NB4 (cell line): ENCODE data around the gene C8B.

Experiments used
- DNase-seq: peaks from one replicate; pipeline ENCODE4 v3.0.0; 2010; ENCODE audit warnings: low read depth
- H3K4me3 ChIP-seq: one replicate; pipeline ENCODE4 v1.5.1; 2011; ENCODE audit warnings: mild to moderate bottlenecking, low read depth, low read length, moderate library complexity
- CTCF ChIP-seq: IDR thresholded peaks from one replicate; pipeline ENCODE4 v1.5.1; 2012; ENCODE audit warnings: low read depth, low read length
- MAX ChIP-seq: IDR thresholded peaks from 2 replicates; pipeline ENCODE4 v1.6.1; 2011; ENCODE audit warnings: low read depth, low read length
- MYC ChIP-seq: IDR thresholded peaks from 2 replicates; pipeline ENCODE4 v1.6.1; 2011; ENCODE audit warnings: low read depth, low read length
- POLR2A ChIP-seq: IDR thresholded peaks from 2 replicates; pipeline ENCODE4 v1.6.1; 2011; ENCODE audit warnings: mild to moderate bottlenecking; ENCODE audit not compliant: insufficient read length; ENCODE audit errors: extremely low read depth

Gene C8B

DNA sequence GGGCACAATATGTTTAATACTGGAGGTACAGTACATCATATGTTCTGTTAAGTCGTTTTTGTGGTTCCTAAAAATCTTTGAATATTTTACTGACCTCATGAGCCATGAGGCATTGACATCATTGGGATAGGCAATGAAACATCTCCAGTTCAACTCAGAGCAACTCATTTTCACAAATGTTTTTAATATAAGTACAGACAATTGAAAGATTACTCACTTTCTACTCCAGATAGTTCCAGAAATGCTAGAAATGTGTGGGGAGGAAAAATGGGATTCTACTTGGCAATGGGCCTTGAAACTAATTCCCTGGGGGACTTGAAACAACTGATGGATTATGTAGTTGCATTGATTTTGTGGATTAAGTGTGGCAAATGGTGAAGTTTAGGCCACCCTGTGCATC is 7.2 kb upstream of the C8B start:
- no peak overlapping the region for H3K4me3 ChIP-seq
- TF ChIP-seq MYC: no peak
- no peak for TF ChIP-seq MAX
- no peak for TF ChIP-seq POLR2A
- no peak for TF ChIP-seq CTCF
- no peak for DNase-seq

DNA sequence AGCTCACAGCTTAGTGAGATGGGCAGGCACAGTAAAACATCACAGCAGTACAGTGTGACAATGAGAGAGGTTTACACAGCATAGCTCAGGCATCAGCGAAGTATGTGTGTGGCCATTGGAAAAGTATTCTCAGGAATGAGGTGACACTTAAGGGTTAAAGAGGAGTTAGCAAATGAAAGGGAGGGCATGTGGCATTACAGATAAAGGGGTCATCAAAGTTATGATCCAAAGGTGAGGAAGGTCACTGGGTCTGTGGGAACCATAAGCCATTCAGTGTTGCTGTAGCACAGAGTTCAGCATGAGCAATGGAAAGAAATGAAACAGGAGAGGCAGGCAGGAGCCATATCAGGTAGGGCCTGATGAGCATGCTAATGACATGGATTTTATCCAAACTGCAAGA is 4.5 kb upstream of the C8B start:
- H3K4me3 ChIP-seq: no peak overlapping the region
- DNase-seq: no peak
- TF ChIP-seq MYC (no peak), CTCF (no peak), MAX (no peak), POLR2A (no peak)

DNA sequence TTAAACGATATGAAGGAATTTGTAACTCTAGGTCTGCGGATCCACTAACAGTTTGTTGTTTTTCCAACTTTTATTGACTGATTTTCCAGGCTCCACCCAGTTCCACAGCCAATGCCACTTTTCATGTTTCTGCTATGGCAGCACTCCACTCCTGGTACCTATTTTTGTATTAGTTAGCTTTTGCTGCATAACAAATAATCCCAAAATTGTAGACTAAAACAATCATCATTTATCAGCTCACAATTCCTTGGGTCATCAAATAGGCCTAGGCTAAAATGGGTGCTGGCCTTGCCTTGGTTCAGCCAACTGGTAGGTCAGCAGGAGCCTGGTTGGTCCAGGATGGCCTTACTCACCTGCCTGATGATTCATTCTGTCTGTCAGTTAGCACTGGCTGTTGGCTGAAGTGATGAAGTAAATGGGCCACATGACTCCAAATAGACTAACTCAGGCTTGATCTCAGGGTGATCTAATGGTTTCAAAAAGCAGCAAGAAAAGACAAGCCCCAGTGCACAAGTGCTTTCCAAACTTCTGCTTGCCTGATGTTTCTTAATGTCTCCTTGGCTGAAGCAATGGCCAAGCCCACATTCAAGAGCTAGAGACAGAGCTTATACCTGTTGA is 3.2 kb upstream of the C8B start:
- DNase-seq: no peak
- TF ChIP-seq MYC (no peak), CTCF (no peak), POLR2A (no peak), MAX (no peak)
- H3K4me3 ChIP-seq: no peak overlapping the region

GRCh38 chr1:56967900-56968832 is 2.4 kb upstream of the C8B start:
- peak; percentile 14 for DNase-seq
- no peak overlapping the region for H3K4me3 ChIP-seq
- no peak for TF ChIP-seq MYC
- TF ChIP-seq CTCF: peak; percentile 24

GRCh38 chr1:56967355-56967754 is 1.5 kb upstream of the C8B start:
- DNase-seq: no peak
- no peak for TF ChIP-seq MYC
- TF ChIP-seq MAX: no peak
- no peak for TF ChIP-seq CTCF
- no peak for TF ChIP-seq POLR2A
- H3K4me3 ChIP-seq: no peak overlapping the region

DNA sequence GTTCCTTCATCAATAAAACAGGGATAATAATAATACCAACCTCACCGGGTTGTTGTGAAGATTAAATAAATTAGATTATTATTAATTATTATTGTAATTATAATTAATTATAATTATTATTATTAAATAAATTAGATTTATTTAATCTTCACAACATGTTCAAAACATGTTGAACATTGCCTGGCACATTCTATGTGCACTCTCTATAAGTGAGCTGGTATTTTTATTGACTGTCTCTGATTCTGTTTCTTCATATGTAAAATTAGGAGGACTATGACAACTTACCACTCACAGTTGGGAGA is 834 bp upstream of the C8B start:
- TF ChIP-seq POLR2A (no peak), CTCF (no peak), MAX (no peak), MYC (no peak)

More for the DNA sequence above, 834 bp upstream of the C8B start:
- no peak overlapping the region for H3K4me3 ChIP-seq
- DNase-seq: no peak
